Mesothelial cell of epicardium (in vitro differentiated cells): Measurements from ENCODE around the gene MAPK8IP2. TPM values are rescaled to one million over a fixed set of nuclear protein-coding genes. Genes with fewer than 3 reads are reported as not detected.

Experiments used
- DNase-seq, 2 experiments: peaks; one replicate each; pipeline ENCODE4 v3.0.0; 2021; ENCODE audit warnings: low spot score in 2 of 2; ENCODE audit not compliant: unreplicated experiment in 2 of 2
- H3K27ac Mint-ChIP-seq: 2 replicates; pipeline ENCODE4 v1.8.0; 2021; ENCODE audit warnings: mixed read lengths
- H3K27me3 Mint-ChIP-seq: 2 replicates; pipeline ENCODE4 v1.8.0; 2021; ENCODE audit warnings: low read depth, mixed read lengths
- H3K36me3 Mint-ChIP-seq: 2 replicates; pipeline ENCODE4 v1.8.0; 2021; ENCODE audit warnings: mixed read lengths
- H3K4me1 Mint-ChIP-seq: 2 replicates; pipeline ENCODE4 v1.8.0; 2021; ENCODE audit warnings: mixed read lengths
- H3K4me3 Mint-ChIP-seq: 2 replicates; pipeline ENCODE4 v1.8.0; 2021; ENCODE audit warnings: mild to moderate bottlenecking, moderate library complexity, mixed read lengths
- H3K9me3 Mint-ChIP-seq: 2 replicates; pipeline ENCODE4 v1.8.0; 2021; ENCODE audit warnings: mixed read lengths
- total RNA-seq: library from RNA; stranded (reverse); gene quantifications from 3 replicates; pipeline ENCODE4 v1.2.1, GENCODE V29; 2021
- TF ChIP-seq, protein P1 (sequence below): fragments of 200-600 bp; sonication (generic); IDR thresholded peaks from one replicate; pipeline ENCODE4 v1.5.0; 2021; ENCODE audit warnings: antibody characterized with exemption; ENCODE audit not compliant: unreplicated experiment

The MAPK8IP2 gene
- total RNA-seq, 1 donor from 2014 or later: 3.2 TPM

DNA sequence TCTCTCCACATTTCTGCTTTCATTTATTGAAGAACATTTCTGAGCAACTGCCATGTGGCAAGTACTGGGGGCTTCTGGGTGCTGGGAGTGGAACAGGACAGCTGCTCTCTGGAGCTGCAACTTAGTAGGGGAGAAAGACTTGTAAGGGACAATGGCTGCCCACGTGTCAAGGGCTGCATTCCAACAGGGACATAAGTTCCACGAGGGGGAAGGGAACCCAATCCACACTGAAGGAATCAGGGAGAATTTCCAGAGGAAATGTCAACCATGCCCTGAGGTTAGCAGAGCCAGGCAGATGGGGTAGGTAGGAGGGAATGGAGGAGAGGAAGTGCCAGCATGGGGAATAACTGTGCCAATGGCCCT, 1.7 kb downstream of the MAPK8IP2 start:
- H3K36me3 Mint-ChIP-seq: peaks cover 2% of the 10 kb centered on the region
- H3K4me1 Mint-ChIP-seq: peaks cover 7% of the 10 kb centered on the region
- DNase-seq: no peak
- TF ChIP-seq, protein P1, sequence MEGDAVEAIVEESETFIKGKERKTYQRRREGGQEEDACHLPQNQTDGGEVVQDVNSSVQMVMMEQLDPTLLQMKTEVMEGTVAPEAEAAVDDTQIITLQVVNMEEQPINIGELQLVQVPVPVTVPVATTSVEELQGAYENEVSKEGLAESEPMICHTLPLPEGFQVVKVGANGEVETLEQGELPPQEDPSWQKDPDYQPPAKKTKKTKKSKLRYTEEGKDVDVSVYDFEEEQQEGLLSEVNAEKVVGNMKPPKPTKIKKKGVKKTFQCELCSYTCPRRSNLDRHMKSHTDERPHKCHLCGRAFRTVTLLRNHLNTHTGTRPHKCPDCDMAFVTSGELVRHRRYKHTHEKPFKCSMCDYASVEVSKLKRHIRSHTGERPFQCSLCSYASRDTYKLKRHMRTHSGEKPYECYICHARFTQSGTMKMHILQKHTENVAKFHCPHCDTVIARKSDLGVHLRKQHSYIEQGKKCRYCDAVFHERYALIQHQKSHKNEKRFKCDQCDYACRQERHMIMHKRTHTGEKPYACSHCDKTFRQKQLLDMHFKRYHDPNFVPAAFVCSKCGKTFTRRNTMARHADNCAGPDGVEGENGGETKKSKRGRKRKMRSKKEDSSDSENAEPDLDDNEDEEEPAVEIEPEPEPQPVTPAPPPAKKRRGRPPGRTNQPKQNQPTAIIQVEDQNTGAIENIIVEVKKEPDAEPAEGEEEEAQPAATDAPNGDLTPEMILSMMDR: no peak
- H3K4me3 Mint-ChIP-seq: peak overlapping the region; percentile 66
- no peaks in the 10 kb centered on the region for H3K9me3 Mint-ChIP-seq
- H3K27me3 Mint-ChIP-seq: peaks cover 55% of the 10 kb centered on the region
- no peak overlapping the region for H3K27ac Mint-ChIP-seq

DNA sequence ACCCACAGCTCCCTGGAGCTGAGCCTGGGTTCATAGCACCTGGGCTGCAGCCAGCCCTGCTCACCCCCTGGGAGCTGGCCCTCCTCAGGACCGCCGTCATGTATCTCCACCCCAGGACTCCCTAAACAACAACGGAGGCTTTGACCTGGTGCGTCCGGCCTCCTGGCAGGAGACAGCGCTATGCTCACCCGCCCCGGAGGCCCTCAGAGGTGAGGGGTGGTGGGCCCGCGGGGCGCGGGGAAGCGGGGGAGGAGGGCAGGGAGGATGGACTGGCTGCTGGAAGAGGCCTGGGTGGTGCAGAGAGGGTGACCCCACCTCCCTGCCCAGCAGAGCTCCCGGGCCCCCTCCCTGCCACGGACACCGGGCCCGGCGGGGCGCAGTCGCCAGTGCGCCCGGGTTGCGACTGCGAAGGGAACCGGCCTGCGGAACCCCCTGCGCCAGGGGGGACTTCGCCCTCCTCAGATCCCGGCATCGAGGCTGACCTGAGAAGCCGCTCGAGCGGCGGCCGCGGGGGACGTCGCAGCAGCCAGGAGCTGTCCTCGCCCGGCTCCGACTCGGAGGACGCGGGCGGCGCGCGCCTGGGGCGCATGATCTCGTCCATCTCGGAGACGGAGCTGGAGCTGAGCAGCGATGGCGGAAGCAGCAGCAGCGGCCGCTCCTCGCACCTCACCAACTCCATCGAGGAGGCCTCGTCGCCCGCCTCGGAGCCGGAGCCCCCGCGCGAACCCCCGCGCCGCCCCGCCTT, 3.1 kb downstream of the MAPK8IP2 start:
- Mint-ChIP-seq H3K36me3 (no peaks in the 10 kb centered on the region), H3K27me3 (peaks cover 56% of the 10 kb centered on the region), H3K4me3 (no peak overlapping the region), H3K9me3 (no peaks in the 10 kb centered on the region), H3K27ac (no peak overlapping the region), H3K4me1 (peaks cover 7% of the 10 kb centered on the region)
- TF ChIP-seq, protein P1: no peak
- no peak for DNase-seq

DNA sequence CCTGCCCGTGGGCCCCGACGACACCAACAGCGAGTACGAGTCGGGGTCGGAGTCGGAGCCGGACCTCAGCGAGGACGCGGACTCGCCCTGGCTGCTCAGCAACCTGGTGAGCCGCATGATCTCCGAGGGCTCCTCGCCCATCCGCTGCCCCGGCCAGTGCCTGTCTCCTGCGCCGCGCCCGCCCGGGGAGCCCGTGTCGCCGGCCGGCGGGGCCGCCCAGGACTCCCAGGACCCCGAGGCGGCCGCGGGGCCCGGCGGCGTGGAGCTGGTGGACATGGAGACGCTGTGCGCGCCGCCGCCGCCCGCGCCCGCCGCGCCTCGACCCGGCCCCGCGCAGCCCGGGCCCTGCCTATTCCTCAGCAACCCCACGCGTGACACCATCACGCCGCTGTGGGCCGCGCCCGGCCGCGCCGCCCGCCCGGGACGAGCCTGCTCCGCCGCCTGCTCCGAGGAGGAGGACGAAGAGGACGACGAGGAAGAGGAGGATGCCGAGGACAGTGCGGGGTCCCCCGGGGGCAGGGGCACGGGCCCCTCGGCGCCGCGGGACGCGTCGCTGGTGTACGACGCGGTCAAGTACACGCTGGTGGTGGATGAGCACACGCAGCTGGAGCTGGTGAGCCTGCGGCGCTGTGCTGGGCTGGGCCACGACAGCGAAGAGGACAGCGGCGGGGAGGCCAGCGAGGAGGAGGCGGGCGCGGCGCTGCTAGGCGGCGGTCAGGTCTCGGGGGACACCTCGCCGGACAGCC, 3.8 kb downstream of the MAPK8IP2 start:
- Mint-ChIP-seq H3K27me3 (peaks cover 61% of the 10 kb centered on the region), H3K4me3 (no peak overlapping the region), H3K9me3 (no peaks in the 10 kb centered on the region), H3K4me1 (peaks cover 7% of the 10 kb centered on the region), H3K27ac (no peak overlapping the region), H3K36me3 (no peaks in the 10 kb centered on the region)
- TF ChIP-seq, protein P1: no peak
- no peak for DNase-seq

DNA sequence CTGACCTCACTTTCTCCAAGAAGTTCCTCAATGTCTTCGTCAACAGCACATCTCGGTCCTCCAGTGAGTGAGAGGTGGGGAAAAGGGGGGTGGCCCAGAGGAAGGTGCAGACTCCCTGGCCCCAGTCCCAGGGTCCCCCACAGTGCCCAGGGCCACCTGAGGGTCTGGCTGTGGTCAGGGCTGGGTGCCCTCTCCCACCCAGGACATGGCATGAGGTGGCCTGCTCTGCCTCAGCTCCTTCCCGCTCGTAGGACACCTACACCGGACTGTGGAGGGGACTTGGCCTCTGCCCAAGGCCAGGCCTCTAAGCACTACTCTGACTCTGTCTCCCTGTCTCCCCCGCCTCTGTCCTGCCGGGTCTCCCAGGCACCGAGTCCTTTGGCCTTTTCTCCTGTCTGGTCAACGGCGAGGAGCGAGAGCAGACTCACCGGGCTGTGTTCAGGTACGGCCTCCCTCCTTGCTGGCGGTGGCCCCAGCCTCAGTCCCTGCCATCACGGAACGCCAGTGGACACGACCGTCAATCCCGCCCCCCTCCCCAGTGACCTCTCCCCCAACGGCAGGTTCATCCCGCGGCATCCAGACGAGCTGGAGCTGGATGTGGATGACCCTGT, 4.5 kb downstream of the MAPK8IP2 start:
- Mint-ChIP-seq H3K27ac (no peak overlapping the region), H3K27me3 (peaks cover 62% of the 10 kb centered on the region), H3K9me3 (no peaks in the 10 kb centered on the region), H3K4me3 (no peak overlapping the region), H3K36me3 (no peaks in the 10 kb centered on the region), H3K4me1 (peaks cover 2% of the 10 kb centered on the region)
- DNase-seq: no peak
- TF ChIP-seq, protein P1: no peak

DNA sequence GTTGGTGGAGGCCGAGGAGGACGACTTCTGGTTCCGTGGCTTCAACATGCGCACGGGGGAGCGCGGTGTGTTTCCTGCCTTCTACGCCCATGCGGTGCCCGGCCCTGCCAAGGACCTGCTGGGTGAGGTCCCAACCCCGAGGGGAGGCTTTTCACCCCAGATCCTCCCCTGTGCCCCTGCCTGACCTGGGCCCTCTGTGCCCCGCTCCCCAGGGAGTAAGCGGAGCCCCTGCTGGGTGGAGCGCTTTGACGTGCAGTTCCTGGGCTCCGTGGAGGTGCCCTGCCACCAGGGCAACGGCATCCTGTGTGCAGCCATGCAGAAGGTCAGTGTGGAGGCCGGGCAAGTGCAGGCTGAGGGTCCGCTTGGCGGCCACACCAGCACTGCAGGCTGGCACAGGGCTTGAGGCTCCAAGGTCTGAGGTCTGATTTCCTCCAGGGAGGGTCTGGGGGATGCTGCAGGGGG, 5.1 kb downstream of the MAPK8IP2 start:
- Mint-ChIP-seq H3K9me3 (no peaks in the 10 kb centered on the region), H3K4me3 (no peak overlapping the region), H3K4me1 (peaks cover 2% of the 10 kb centered on the region), H3K27ac (no peak overlapping the region), H3K27me3 (peaks cover 67% of the 10 kb centered on the region), H3K36me3 (no peaks in the 10 kb centered on the region)
- DNase-seq: no peak
- TF ChIP-seq, protein P1: no peak
